Esophagus squamous epithelium (tissue), 4 donors: ENCODE results near the gene MTIF2.
"Not testable (repeated sequence)": the region's sequence is repeated elsewhere in the genome, so short reads cannot be mapped to it uniquely, and the experiment has no call there.

ENCODE experiments used
- POLR2A ChIP-seq, 4 donors: fragments of 450-650 bp; IDR thresholded peaks; one replicate each; pipeline ENCODE4 v1.6.1; 2017; ENCODE audit warnings: antibody characterized with exemption in 4 of 4, mild to moderate bottlenecking in 4 of 4, moderate library complexity in 3 of 4
- TF ChIP-seq, protein P1 (sequence below), 6 experiments: fragments of 450-650 bp in 4 of 6; fragments of 200-600 bp in 2 of 6; sonication (generic) in 2 of 6; IDR thresholded peaks; one replicate each; pipeline ENCODE4 v1.5.1; 2016 to 2019; ENCODE audit warnings: antibody characterized with exemption in 6 of 6, mild to moderate bottlenecking in 4 of 6, moderate library complexity in 4 of 6

DNA sequence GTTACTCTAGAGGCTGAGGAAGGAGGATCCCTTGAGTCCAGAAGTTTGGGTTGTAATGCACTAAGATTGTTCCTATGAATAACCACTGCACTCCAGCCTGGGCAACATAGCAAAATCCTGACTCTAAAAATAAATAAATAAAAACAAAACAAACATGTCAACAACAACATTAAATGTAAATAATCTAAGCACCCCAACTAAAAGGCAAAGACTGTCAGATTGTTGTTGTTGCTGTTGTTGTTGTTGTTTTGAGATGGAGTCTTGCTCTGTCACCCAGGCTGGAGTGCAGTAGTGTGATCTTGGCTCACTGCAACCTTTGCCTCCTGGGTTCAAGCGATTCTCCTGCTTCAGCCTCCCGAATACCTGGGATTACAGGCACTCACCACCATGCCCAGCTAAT, 77.1 kb downstream of the MTIF2 start:
- TF ChIP-seq, protein P1, sequence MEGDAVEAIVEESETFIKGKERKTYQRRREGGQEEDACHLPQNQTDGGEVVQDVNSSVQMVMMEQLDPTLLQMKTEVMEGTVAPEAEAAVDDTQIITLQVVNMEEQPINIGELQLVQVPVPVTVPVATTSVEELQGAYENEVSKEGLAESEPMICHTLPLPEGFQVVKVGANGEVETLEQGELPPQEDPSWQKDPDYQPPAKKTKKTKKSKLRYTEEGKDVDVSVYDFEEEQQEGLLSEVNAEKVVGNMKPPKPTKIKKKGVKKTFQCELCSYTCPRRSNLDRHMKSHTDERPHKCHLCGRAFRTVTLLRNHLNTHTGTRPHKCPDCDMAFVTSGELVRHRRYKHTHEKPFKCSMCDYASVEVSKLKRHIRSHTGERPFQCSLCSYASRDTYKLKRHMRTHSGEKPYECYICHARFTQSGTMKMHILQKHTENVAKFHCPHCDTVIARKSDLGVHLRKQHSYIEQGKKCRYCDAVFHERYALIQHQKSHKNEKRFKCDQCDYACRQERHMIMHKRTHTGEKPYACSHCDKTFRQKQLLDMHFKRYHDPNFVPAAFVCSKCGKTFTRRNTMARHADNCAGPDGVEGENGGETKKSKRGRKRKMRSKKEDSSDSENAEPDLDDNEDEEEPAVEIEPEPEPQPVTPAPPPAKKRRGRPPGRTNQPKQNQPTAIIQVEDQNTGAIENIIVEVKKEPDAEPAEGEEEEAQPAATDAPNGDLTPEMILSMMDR (IDR thresholded peaks at IDR 0.05) = not testable (repeated sequence)
- TF ChIP-seq POLR2A (IDR thresholded peaks at IDR 0.05) = not testable (repeated sequence)
